Measurements from ENCODE around the gene KNDC1.
"Not testable (repeated sequence)": the region's sequence is repeated elsewhere in the genome, so short reads cannot be mapped to it uniquely, and the experiment has no call there.

The KNDC1 gene

GRCh38 chr10:133210398-133211140 lies 50.5 kb downstream of the KNDC1 start:
- DNase-seq: no peak

DNA sequence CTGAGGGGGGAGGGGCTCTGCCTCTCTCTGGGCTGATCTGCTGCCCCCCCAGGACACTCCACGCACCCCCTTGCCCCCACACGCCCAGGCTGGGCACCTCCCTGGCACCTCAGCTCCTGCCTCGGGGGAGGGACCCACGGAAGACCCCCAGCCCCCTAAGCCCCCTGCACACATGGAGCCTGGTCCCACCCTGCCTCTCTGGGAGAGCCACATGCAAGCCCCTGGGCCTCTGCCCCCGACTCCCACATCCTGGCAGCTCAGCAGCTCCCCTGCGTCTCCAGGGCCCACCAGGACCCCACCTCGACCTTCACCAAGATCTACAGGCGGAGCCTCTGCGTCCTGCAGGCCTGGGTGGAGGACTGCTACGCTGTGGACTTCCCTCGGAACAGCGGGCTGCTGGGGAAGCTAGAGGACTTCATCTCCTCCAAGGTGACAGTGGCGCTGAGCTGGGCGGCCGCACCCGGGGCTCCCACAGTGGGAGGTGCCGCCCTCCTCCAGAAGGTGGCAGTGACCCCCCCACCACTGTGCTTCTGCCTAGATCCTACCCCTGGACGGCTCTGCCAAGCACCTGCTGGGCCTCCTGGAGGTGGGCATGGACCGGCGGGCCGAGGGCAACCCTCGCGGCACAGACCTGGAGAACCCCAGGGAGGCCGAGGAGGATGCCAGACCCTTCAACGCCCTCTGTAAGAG lies 51.3 kb downstream of the KNDC1 start:
- no peak for DNase-seq

GRCh38 chr10:133211959-133212852 lies 52.2 kb downstream of the KNDC1 start:
- DNase-seq: no peak

GRCh38 chr10:133212853-133213494 lies 53.0 kb downstream of the KNDC1 start:
- no peak for DNase-seq

- no peak for DNase-seq
These were observed 53.8 kb downstream of the KNDC1 start for GRCh38 chr10:133213641-133214467.

GRCh38 chr10:133214468-133215410 lies 54.7 kb downstream of the KNDC1 start:
- DNase-seq: no peak

DNA sequence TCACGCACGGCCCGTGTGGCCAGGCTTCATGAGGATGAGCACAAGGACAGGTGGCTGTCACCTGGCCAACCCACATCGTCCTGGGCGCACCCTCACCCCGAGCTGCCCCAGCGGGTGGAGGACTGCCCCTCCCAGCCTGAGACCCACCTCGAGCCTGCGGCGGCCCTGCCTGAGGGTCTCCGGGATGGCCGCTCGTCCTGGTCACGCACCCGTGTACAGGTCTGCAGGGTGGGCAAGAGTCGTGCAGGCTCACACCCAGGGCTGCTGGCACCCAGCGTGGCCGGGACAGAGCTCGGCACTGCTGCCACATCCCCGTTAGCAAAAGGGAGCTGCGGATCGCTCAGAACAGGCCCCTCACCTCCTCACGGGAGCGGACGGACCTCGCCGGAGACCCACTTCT lies 55.6 kb downstream of the KNDC1 start:
- no peak for DNase-seq

DNA sequence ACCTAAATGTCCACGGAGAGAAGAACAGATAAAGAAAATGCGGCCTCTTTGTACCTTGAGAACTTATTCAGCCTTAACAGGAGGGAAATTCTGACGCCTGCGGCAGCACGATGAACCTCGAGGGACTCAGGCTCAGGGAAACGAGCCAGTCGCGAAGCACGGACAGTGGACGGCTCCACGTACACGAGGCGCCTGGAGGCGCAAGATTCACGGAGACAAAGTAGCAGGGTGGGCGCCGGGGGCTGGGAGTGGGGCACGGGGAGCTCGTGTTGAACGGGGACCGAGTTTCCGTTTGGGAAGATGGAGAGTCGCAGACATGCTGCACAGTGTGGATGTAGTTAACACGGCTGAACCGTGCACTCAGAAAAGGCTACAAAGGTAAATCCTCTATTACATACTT lies 56.8 kb downstream of the KNDC1 start:
- DNase-seq: no peak

- DNase-seq: no peak
These were observed 58.0 kb downstream of the KNDC1 start for GRCh38 chr10:133217800-133218589.

DNA sequence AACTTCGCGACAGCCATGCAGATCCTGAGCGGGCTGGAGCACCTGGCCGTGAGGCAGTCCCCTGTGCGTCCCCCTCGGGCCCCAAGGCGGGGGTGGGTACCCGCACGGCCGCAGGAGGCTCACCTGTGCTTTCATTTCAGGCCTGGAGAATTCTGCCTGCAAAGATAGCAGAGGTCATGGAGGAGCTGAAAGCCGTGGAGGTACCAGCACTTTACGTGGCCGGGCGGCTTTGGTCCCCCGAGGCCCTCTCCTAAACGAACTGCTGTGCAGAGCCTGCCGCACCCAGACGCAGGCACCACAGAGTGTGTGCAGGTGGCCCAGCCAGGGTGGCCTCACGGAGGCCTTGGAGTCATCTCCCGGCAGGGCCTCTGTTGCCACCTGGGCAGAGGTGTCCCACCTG lies 58.9 kb downstream of the KNDC1 start:
- no peak for DNase-seq

DNA sequence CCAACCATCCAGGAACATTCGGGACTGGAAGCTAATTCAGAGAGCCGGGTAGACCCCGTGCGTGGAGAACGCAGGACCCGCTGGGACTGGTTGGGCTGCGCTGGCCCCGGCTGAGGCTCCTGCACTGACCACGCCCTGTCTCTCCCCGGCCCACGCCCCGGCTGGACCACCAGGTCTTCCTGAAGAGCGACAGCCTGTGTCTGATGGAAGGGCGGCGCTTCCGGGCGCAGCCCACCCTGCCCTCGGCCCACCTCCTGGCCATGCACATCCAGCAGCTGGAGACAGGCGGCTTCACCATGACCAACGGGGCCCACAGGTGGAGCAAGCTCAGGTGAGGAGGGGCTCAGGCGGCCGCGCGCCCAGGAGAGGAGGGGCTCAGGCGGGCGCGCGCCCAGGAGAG lies 59.8 kb downstream of the KNDC1 start:
- no peak for DNase-seq

DNA sequence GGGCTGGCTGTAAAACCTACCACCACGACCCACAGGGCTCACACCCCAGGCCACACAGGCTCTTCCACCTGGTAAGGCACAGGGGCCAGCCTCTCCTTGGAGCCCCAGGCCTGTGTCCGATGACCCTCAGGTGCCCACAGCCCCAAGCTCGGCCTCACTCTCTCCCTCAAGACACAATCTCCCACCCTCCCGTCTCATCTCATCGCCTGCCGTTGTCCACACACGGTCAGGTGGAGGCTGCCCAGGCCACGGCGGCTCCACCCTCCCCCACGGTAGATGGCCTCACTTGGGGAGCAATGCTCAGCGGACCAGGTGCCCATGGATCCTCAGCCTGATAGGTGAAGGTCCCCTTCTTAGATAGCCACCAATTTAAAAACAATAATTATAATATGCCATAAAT lies 61.3 kb downstream of the KNDC1 start:
- no peak for DNase-seq

GRCh38 chr10:133221756-133222155 lies 61.7 kb downstream of the KNDC1 start:
- DNase-seq: not testable (repeated sequence)

GRCh38 chr10:133224076-133224475 lies 64.1 kb downstream of the KNDC1 start:
- DNase-seq: no peak

GRCh38 chr10:133224756-133225372 lies 64.8 kb downstream of the KNDC1 start:
- no peak for DNase-seq

- no peak for DNase-seq
These were observed 65.7 kb downstream of the KNDC1 start for GRCh38 chr10:133225707-133226191.

DNA sequence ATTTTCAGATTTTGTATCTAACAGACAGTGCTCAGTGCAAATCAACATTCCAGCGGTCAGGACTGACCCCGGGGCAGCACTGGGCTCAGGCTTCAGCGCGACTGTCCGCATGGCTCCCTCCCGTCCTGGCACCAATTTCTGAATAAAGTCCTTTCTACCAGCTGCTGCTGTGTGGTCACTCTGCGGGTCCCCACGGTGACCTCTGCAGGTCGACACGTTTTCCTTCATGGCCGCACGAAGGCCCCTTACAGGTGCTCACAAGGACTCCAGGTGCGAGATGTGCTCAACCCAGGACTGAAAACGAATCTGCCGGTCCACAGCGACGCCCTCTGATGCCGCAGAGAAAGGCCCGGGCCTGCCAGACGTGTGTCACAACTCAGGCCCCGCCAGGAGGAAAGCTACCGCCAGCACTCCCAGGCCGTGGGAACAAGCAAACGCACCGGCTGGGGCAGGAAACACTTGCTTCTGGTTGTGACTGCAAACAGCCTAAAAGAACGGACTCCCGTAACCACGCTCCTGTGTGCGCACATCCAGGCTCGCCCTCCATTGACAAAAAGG lies 66.3 kb downstream of the KNDC1 start:
- no peak for DNase-seq

DNA sequence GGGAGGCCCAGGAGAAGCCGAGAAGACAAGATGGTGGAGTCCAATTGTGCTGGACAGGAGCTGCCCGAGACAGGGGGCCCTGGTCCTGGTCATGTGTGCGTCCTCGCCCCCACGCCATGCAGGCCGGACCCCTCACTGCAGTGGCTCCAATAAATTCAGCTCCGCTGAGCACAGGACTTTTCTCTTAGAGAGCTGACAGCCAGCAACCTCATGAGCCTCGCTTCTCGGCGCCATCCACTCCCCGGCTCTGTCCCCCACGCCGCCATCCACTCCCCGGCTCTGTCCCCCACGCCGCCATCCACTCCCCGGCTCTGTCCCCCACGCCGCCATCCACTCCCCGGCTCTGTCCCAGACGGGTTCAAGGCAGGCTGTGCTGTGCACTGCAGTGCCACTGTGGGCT lies 67.2 kb downstream of the KNDC1 start:
- DNase-seq: no peak
